ENCODE results near the gene KIRREL3.
"Not testable (repeated sequence)": the region's sequence is repeated elsewhere in the genome, so short reads cannot be mapped to it uniquely, and the experiment has no call there.

The KIRREL3 gene

GRCh38 chr11:126391286-126391954 lies 609.1 kb downstream of the KIRREL3 start:
- no peak for DNase-seq

GRCh38 chr11:126390272-126390867 lies 610.2 kb downstream of the KIRREL3 start:
- DNase-seq: no peak

- DNase-seq: no peak
These were observed 612.7 kb downstream of the KIRREL3 start for GRCh38 chr11:126387857-126388256.

GRCh38 chr11:126386729-126387071 lies 613.9 kb downstream of the KIRREL3 start:
- DNase-seq: not testable (repeated sequence)

GRCh38 chr11:126385991-126386728 lies 614.4 kb downstream of the KIRREL3 start:
- no peak for DNase-seq

GRCh38 chr11:126384449-126385070 lies 616.0 kb downstream of the KIRREL3 start:
- DNase-seq: no peak

- no peak for DNase-seq
These were observed 616.9 kb downstream of the KIRREL3 start for GRCh38 chr11:126383339-126384335.

GRCh38 chr11:126382641-126383040 lies 617.9 kb downstream of the KIRREL3 start:
- not testable (repeated sequence) for DNase-seq

GRCh38 chr11:126381960-126382359 lies 618.6 kb downstream of the KIRREL3 start:
- not testable (repeated sequence) for DNase-seq

- no peak for DNase-seq
These were observed 619.7 kb downstream of the KIRREL3 start for GRCh38 chr11:126380909-126381308.

GRCh38 chr11:126378763-126379162 lies 621.8 kb downstream of the KIRREL3 start:
- DNase-seq: no peak

GRCh38 chr11:126375726-126376125 lies 624.8 kb downstream of the KIRREL3 start:
- no peak for DNase-seq

GRCh38 chr11:126374562-126375300 lies 625.8 kb downstream of the KIRREL3 start:
- not testable (repeated sequence) for DNase-seq

GRCh38 chr11:126373389-126374066 lies 627.0 kb downstream of the KIRREL3 start:
- not testable (repeated sequence) for DNase-seq
